GM12874 (cell line): ENCODE measurements around the gene TST.

Experiments
- CTCF ChIP-seq: IDR thresholded peaks from 2 replicates; pipeline ENCODE4 v1.5.1; 2011; ENCODE audit warnings: low read depth, mild to moderate bottlenecking, control low read depth, low read length, moderate library complexity; ENCODE audit not compliant: insufficient read depth

The TST gene

GRCh38 chr22:37027556-37027955 is 8.3 kb upstream of the TST start:
- no peak for TF ChIP-seq CTCF

GRCh38 chr22:37026325-37026724 is 7.1 kb upstream of the TST start:
- no peak for TF ChIP-seq CTCF

GRCh38 chr22:37025500-37026070 is 6.3 kb upstream of the TST start:
- TF ChIP-seq CTCF: no peak

GRCh38 chr22:37024339-37025157 is 5.3 kb upstream of the TST start:
- no peak for TF ChIP-seq CTCF

- TF ChIP-seq CTCF: no peak
These were observed 4.6 kb upstream of the TST start for GRCh38 chr22:37023743-37024338.

GRCh38 chr22:37022483-37023337 is 3.5 kb upstream of the TST start:
- TF ChIP-seq CTCF: no peak
